H1 (cell line): ENCODE data around the gene TEX13B. TPM values are rescaled to one million over a fixed set of nuclear protein-coding genes. Genes with fewer than 3 reads are reported as not detected.

Source experiments
- CTCF ChIA-PET: fragments of 300-600 bp; sonication (Branson Sonifier 250); formaldehyde crosslinking; loops from one replicate; lab custom pipeline; 2021; ENCODE audit not compliant: partially characterized antibody; lab: Charles Lee
- POLR2A ChIA-PET: fragments of 300-600 bp; sonication (Branson Sonifier 250); formaldehyde crosslinking; loops from one replicate; lab custom pipeline; 2021; ENCODE audit warnings: inconsistent platforms; ENCODE audit not compliant: partially characterized antibody; lab: Charles Lee
- DNase-seq, 2 experiments: peaks; one replicate each; pipeline versions ENCODE4 v3.0.0 to v3.0.0-alpha.2; 2010 to 2022; ENCODE audit warnings: low spot score in 2 of 2, low read depth in 1 of 2, mixed read lengths in 1 of 2
- FAIRE-seq: peaks from 2 replicates; lab custom pipeline; 2011; peaks lifted over from hg19 to GRCh38; lab: Jason Lieb, UNC
- H2AFZ ChIP-seq: 2 replicates; pipeline ENCODE4 v1.8.1; 2012; ENCODE audit warnings: low read length, inconsistent platforms
- H2AK5ac ChIP-seq: 2 replicates; pipeline ENCODE4 v1.6.1; 2013; ENCODE audit warnings: low read depth, low read length
- H2BK120ac ChIP-seq: replicated peaks from 2 replicates; pipeline ENCODE3; 2013; ENCODE audit warnings: low read depth, low read length, inconsistent platforms
- H2BK12ac ChIP-seq: 2 replicates; pipeline ENCODE4 v1.6.1; 2013; ENCODE audit warnings: low read depth, low read length
- H2BK15ac ChIP-seq: 2 replicates; pipeline ENCODE4 v1.6.1; 2013; ENCODE audit warnings: low read length
- H2BK20ac ChIP-seq: 2 replicates; pipeline ENCODE4 v1.6.1; 2013; ENCODE audit warnings: low read length
- H2BK5ac ChIP-seq: 2 replicates; pipeline ENCODE4 v1.6.1; 2013; ENCODE audit warnings: low read depth, low read length
- H3K14ac ChIP-seq: 2 replicates; pipeline ENCODE4 v1.6.1; 2013; ENCODE audit warnings: inconsistent platforms; ENCODE audit not compliant: insufficient read length
- H3K18ac ChIP-seq: 2 replicates; pipeline ENCODE4 v1.6.1; 2013; ENCODE audit warnings: low read length; ENCODE audit errors: extremely low read depth
- H3K23ac ChIP-seq: 2 replicates; pipeline ENCODE4 v1.6.1; 2013; ENCODE audit warnings: inconsistent platforms; ENCODE audit not compliant: insufficient read length
- H3K23me2 ChIP-seq: 2 replicates; pipeline ENCODE4 v1.6.1; 2013; ENCODE audit warnings: low read depth, low read length
- H3K27ac ChIP-seq: 2 replicates; pipeline ENCODE4 v1.6.1; 2011; ENCODE audit warnings: low read depth, low read length, inconsistent platforms
- H3K27me3 ChIP-seq, 4 experiments: replicated peaks in 1 of 4; 1 replicate in 1 of 4; 2 replicates in 3 of 4; pipeline versions ENCODE4 v1.6.1 to v1.8.1; 2011 to 2013; ENCODE audit warnings: low read length in 3 of 4, mild to moderate bottlenecking in 3 of 4, inconsistent platforms in 2 of 4, mixed read lengths in 2 of 4, moderate library complexity in 1 of 4; ENCODE audit not compliant: control insufficient read depth in 3 of 4, insufficient read depth in 3 of 4; ENCODE audit errors: extremely low read depth in 1 of 4
- H3K36me3 ChIP-seq, 4 experiments: 2 replicates each; pipeline versions ENCODE4 v1.6.1 to v1.8.1; 2011 to 2013; ENCODE audit warnings: mild to moderate bottlenecking in 4 of 4, low read length in 3 of 4, moderate library complexity in 2 of 4, control low read depth in 1 of 4, inconsistent platforms in 1 of 4; ENCODE audit not compliant: insufficient read depth in 4 of 4, control insufficient read depth in 2 of 4
- H3K4ac ChIP-seq: replicated peaks from 2 replicates; pipeline ENCODE3; 2013; ENCODE audit warnings: low read length, low read depth, mixed read lengths, inconsistent platforms; ENCODE audit not compliant: insufficient read length
- H3K4me1 ChIP-seq, 4 experiments: replicated peaks in 1 of 4; 1 replicate in 1 of 4; 2 replicates in 3 of 4; pipeline versions ENCODE4 v1.6.1 to v1.8.1; 2011 to 2013; ENCODE audit warnings: low read length in 3 of 4, inconsistent platforms in 2 of 4, mixed read lengths in 1 of 4; ENCODE audit not compliant: insufficient read depth in 4 of 4, control insufficient read depth in 3 of 4
- H3K4me2 ChIP-seq, 2 experiments: 2 replicates each; pipeline versions ENCODE4 v1.6.1 to v1.8.1; 2011 to 2013; ENCODE audit warnings: low read depth in 2 of 2, low read length in 2 of 2, control low read depth in 1 of 2, inconsistent platforms in 1 of 2, mild to moderate bottlenecking in 1 of 2; ENCODE audit not compliant: insufficient read depth in 1 of 2
- H3K4me3 ChIP-seq, 4 experiments: fragments of 200-600, 300-600 bp in 1 of 4; sonication (generic), shearing (Covaris generic), sonication (Bioruptor Twin) in 1 of 4; 2 replicates each; pipeline versions ENCODE4 v1.5.1 to v1.8.1; 2011 to 2016; ENCODE audit warnings: low read length in 4 of 4, low read depth in 3 of 4, control low read depth in 2 of 4, inconsistent platforms in 2 of 4, mild to moderate bottlenecking in 2 of 4, mixed read lengths in 1 of 4, moderate library complexity in 1 of 4; ENCODE audit not compliant: insufficient read depth in 2 of 4; ENCODE audit errors: extremely low read depth in 1 of 4
- H3K56ac ChIP-seq: replicated peaks from 2 replicates; pipeline ENCODE3; 2013; ENCODE audit warnings: low read depth, mild to moderate bottlenecking, mixed read lengths, low read length, inconsistent platforms; ENCODE audit not compliant: insufficient read length
- H3K79me1 ChIP-seq: 2 replicates; pipeline ENCODE4 v1.6.1; 2013; ENCODE audit warnings: low read depth, low read length, control low read depth
- H3K79me2 ChIP-seq, 2 experiments: 2 replicates each; pipeline versions ENCODE4 v1.6.1 to v1.8.1; 2012 to 2013; ENCODE audit warnings: low read length in 2 of 2, mild to moderate bottlenecking in 2 of 2, inconsistent platforms in 1 of 2; ENCODE audit not compliant: insufficient read depth in 2 of 2, control insufficient read depth in 1 of 2
- H3K9ac ChIP-seq, 4 experiments: replicated peaks in 1 of 4; 1 replicate in 1 of 4; 2 replicates in 3 of 4; pipeline versions ENCODE4 v1.6.1 to v1.8.1; 2011 to 2013; ENCODE audit warnings: low read depth in 3 of 4, low read length in 3 of 4, control low read depth in 2 of 4, mild to moderate bottlenecking in 2 of 4, moderate library complexity in 2 of 4, inconsistent platforms in 1 of 4; ENCODE audit errors: extremely low read depth in 1 of 4
- H3K9me3 ChIP-seq, 2 experiments: 2 replicates each; pipeline versions ENCODE4 v1.6.1 to v1.8.1; 2012 to 2013; ENCODE audit warnings: mild to moderate bottlenecking in 2 of 2, moderate library complexity in 2 of 2, control low read depth in 1 of 2, inconsistent platforms in 1 of 2, low read depth in 1 of 2, low read length in 1 of 2, mixed read lengths in 1 of 2; ENCODE audit not compliant: insufficient read depth in 2 of 2
- H4K20me1 ChIP-seq, 2 experiments: replicated peaks in 1 of 2; 2 replicates each; pipeline versions ENCODE3 to v1.8.1; 2011 to 2013; ENCODE audit warnings: inconsistent platforms in 2 of 2, low read length in 2 of 2, mild to moderate bottlenecking in 1 of 2; ENCODE audit not compliant: insufficient read depth in 2 of 2, control insufficient read depth in 1 of 2
- H4K5ac ChIP-seq: 2 replicates; pipeline ENCODE4 v1.6.1; 2013; ENCODE audit warnings: low read length, low read depth, mixed read lengths, inconsistent platforms; ENCODE audit not compliant: insufficient read length
- H4K8ac ChIP-seq: 2 replicates; pipeline ENCODE4 v1.8.0; 2013; ENCODE audit warnings: mild to moderate bottlenecking, moderate library complexity, low read length, inconsistent platforms; ENCODE audit not compliant: insufficient read depth; ENCODE audit errors: extremely low read depth
- H4K91ac ChIP-seq: replicated peaks from 2 replicates; pipeline ENCODE3; 2013; ENCODE audit warnings: low read length, mixed read lengths, inconsistent platforms; ENCODE audit not compliant: insufficient read length
- CBX5 ChIP-seq: fragments of 300-800, 300-1000 bp; sonication (generic); IDR thresholded peaks from 2 replicates; pipeline ENCODE4 v1.7.1; 2016; ENCODE audit warnings: antibody characterized with exemption, low read length, low read depth
- CEBPB ChIP-seq: IDR thresholded peaks from 2 replicates; pipeline ENCODE4 v1.6.1; 2012; ENCODE audit warnings: low read depth, low read length
- CREB1 ChIP-seq: IDR thresholded peaks from 2 replicates; pipeline ENCODE4 v1.6.1; 2012; ENCODE audit warnings: inconsistent platforms
- EP300 ChIP-seq, 2 experiments: IDR thresholded peaks; 1 replicate in 1 of 2; 2 replicates in 1 of 2; pipeline ENCODE4 v1.6.1; 2011 to 2012; ENCODE audit warnings: low read depth in 2 of 2, low read length in 2 of 2, mild to moderate bottlenecking in 2 of 2, borderline replicate concordance in 1 of 2, inconsistent platforms in 1 of 2, moderate library complexity in 1 of 2
- POLR2A ChIP-seq, 2 experiments: IDR thresholded peaks; 1 replicate in 1 of 2; 2 replicates in 1 of 2; pipeline ENCODE4 v1.6.1; 2011; ENCODE audit warnings: low read depth in 2 of 2, low read length in 2 of 2, mild to moderate bottlenecking in 2 of 2; ENCODE audit errors: control extremely low read depth in 1 of 2
- RAD21 ChIP-seq, 2 experiments: IDR thresholded peaks in 1 of 2; conservative IDR thresholded peaks in 1 of 2; 2 replicates each; pipeline ENCODE4 v1.6.1; 2011; ENCODE audit warnings: low read depth in 2 of 2, low read length in 2 of 2, improper control_type of control experiment in 1 of 2, inconsistent platforms in 1 of 2, mild to moderate bottlenecking in 1 of 2, moderate library complexity in 1 of 2
- SIN3A ChIP-seq, 2 experiments: IDR thresholded peaks in 1 of 2; conservative IDR thresholded peaks in 1 of 2; 2 replicates each; pipeline ENCODE4 v1.6.1; 2011 to 2012; ENCODE audit warnings: low read length in 2 of 2, improper control_type of control experiment in 1 of 2, low read depth in 1 of 2, mild to moderate bottlenecking in 1 of 2
- SP4 ChIP-seq: IDR thresholded peaks from 2 replicates; pipeline ENCODE4 v1.6.1; 2012; ENCODE audit warnings: low read length, inconsistent platforms
- TAF1 ChIP-seq: IDR thresholded peaks from 2 replicates; pipeline ENCODE4 v1.6.1; 2011; ENCODE audit warnings: mild to moderate bottlenecking, low read depth, low read length
- TBP ChIP-seq: IDR thresholded peaks from 2 replicates; pipeline ENCODE4 v1.6.1; 2011; ENCODE audit warnings: low read depth, low read length, improper control_type of control experiment
- WGBS, 2 experiments: shearing (Covaris generic) in 1 of 2; methylation state at CpG; one replicate each; pipeline versions ENCODE4 v1.1.6 to v1.1.7; 2013 to 2015; ENCODE audit warnings: low lambda C conversion rate in 2 of 2, mixed read lengths in 2 of 2, inconsistent platforms in 1 of 2, low coverage in 1 of 2, missing lambda C conversion rate in 1 of 2; ENCODE audit not compliant: insufficient replicate concordance in 2 of 2, insufficient coverage in 1 of 2, insufficient read length in 1 of 2; ENCODE audit errors: extremely low coverage in 1 of 2, missing lambda C conversion rate in 1 of 2; 5-methylcytosine and 5-hydroxymethylcytosine counted together
- polyA plus RNA-seq, 7 experiments: library from polyadenylated mRNA; depleted of rRNA in 3 of 7; stranded (reverse) in 5 of 7; unstranded in 2 of 7; fragments of >200 nt in 5 of 7; fragments of 200-250 nt in 2 of 7; gene quantifications; 1 replicate in 5 of 7; 2 replicates in 1 of 7; 4 replicates in 1 of 7; pipeline versions ENCODE4 v1.2.1 to v1.2.3, GENCODE V29; 2011 to 2013; ENCODE audit warnings: missing spikeins in 2 of 7, mixed read lengths in 2 of 7
- total RNA-seq: library from RNA; stranded (reverse); fragmentation: NEBNext Ultra II Directional; extraction: Animal tissue kit (Norgen Biotek cat#: 25700); gene quantifications from 2 replicates; pipeline ENCODE4 v1.2.1, GENCODE V29; 2021
- TF ChIP-seq, protein P1 (sequence below): IDR thresholded peaks from 2 replicates; pipeline ENCODE4 v1.6.1; 2012; ENCODE audit warnings: inconsistent platforms

Gene TEX13B
- total and polyA plus RNA-seq, 2 of the 8 experiments (the other 6 are each of a cell fraction or from before 2014, with no cell fraction given): 0.06 to 0.32 TPM

DNA sequence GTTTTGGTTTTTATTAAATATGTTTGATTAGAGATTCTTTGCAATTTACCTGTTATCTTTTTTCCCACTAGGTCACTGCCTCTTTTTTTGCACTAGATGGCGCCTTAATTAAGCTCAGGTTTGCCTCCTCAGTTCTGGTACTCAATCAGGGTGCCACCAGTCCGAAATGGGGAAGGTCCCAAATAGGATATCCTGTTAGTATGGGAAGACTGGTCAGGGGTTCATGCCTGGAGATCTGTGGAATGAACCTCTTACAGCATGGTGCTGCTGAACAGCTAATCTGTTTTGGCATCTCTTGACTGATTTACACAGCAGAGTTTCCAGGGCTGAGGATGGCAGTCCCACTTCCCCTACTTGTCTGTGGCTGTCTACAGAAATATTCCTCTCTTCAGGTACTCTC lies 38.5 kb upstream of the TEX13B start:
- no peak for DNase-seq
- FAIRE-seq: no peak
- Histone ChIP-seq H2AFZ (no peak overlapping the region), H4K5ac (no peak overlapping the region), H2BK20ac (no peak overlapping the region), H2BK5ac (no peak overlapping the region), H3K14ac (no peak overlapping the region), H3K79me1 (no peaks in the 10 kb centered on the region), H3K56ac (no peak overlapping the region), H3K23me2 (no peaks in the 10 kb centered on the region), H3K4me2 (no peak overlapping the region), H3K23ac (no peak overlapping the region), H2BK15ac (no peak overlapping the region), H3K9me3 (no peaks in the 10 kb centered on the region), H4K8ac (no peak overlapping the region), H4K91ac (no peak overlapping the region), H3K79me2 (no peaks in the 10 kb centered on the region), H4K20me1 (no peaks in the 10 kb centered on the region), H3K4me1 (no peaks in the 10 kb centered on the region), H2AK5ac (no peak overlapping the region), H3K18ac (no peak overlapping the region), H3K27me3 (no peaks in the 10 kb centered on the region), H3K4ac (no peak overlapping the region), H2BK120ac (no peak overlapping the region), H3K36me3 (no peaks in the 10 kb centered on the region), H3K27ac (no peak overlapping the region), H3K4me3 (no peak overlapping the region), H2BK12ac (no peak overlapping the region), H3K9ac (no peak overlapping the region)
- 48% methylated on average over 2 of the region's 2 CpGs; no CpG with 5 or more reads in 1 of the 2 experiments for WGBS, 2 experiments
- POLR2A ChIA-PET: no interaction called here
- CTCF ChIA-PET: interaction anchor here (0.7 to 2.4 kb wide), 10 partner anchors 10 to 53 kb away, joined by 3 to 11 read pairs (median 4); no protein-coding TSS in a partner anchor
- TF ChIP-seq SP4 (no peak), CEBPB (no peak), CREB1 (no peak), SIN3A (conservative IDR thresholded peaks at IDR 0.05 in 1 of 2, IDR thresholded peaks at IDR 0.05 in 1 of 2; ENCODE audit: low read depth in 1 of 2, low read length in 2 of 2) (no peak), POLR2A (IDR thresholded peaks at IDR 0.05; ENCODE audit: control extremely low read depth in 1 of 2, low read depth in 2 of 2, low read length in 2 of 2) (no peak), EP300 (IDR thresholded peaks at IDR 0.05; ENCODE audit: borderline replicate concordance in 1 of 2, low read depth in 2 of 2, low read length in 2 of 2) (no peak), TAF1 (no peak), CBX5 (no peak), RAD21 (IDR thresholded peaks at IDR 0.05 in 1 of 2, conservative IDR thresholded peaks at IDR 0.05 in 1 of 2; ENCODE audit: low read depth in 2 of 2, low read length in 2 of 2) (peak; percentile 48 to 63), TBP (no peak)
- TF ChIP-seq, protein P1, sequence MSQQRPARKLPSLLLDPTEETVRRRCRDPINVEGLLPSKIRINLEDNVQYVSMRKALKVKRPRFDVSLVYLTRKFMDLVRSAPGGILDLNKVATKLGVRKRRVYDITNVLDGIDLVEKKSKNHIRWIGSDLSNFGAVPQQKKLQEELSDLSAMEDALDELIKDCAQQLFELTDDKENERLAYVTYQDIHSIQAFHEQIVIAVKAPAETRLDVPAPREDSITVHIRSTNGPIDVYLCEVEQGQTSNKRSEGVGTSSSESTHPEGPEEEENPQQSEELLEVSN: no peak
